GM18502 (cell line): ENCODE data around the gene CMTR1.

Experiments used
- ATAC-seq: cut with Tn5 transposase; IDR thresholded peaks from one replicate; pipeline ENCODE4 v1.9.1; 2021; ENCODE audit warnings: mild to moderate bottlenecking; ENCODE audit not compliant: unreplicated experiment, poor library complexity

The CMTR1 gene

GRCh38 chr6:37525460-37526357, 92.7 kb downstream of the CMTR1 start:
- ATAC-seq: no peak

GRCh38 chr6:37528541-37528940, 95.5 kb downstream of the CMTR1 start:
- ATAC-seq: no peak

GRCh38 chr6:37530297-37530696, 97.3 kb downstream of the CMTR1 start:
- no peak for ATAC-seq

- ATAC-seq: no peak
Observed at GRCh38 chr6:37531026-37531425, 98.0 kb downstream of the CMTR1 start.
